MM.1S (cell line): Measurements from ENCODE around the gene UBAC2.

Source experiments
- DNase-seq: peaks from one replicate; pipeline ENCODE4 v3.0.0-alpha.2; 2015
- H2AFZ ChIP-seq: fragments of 300-600 bp; sonication (generic); 2 replicates; pipeline ENCODE4 v1.6.0; 2016; ENCODE audit warnings: antibody characterized with exemption, low read length
- H3F3A ChIP-seq: fragments of 300-600 bp; sonication (generic); 2 replicates; pipeline ENCODE4 v1.6.1; 2016; ENCODE audit warnings: mild to moderate bottlenecking, antibody characterized with exemption, low read length, moderate library complexity, mixed read lengths; ENCODE audit not compliant: insufficient read depth
- H3K27ac ChIP-seq: fragments of 300-600 bp; sonication (generic); 2 replicates; pipeline ENCODE4 v1.5.1; 2016; ENCODE audit warnings: mild to moderate bottlenecking, low read length
- H3K27me3 ChIP-seq: fragments of 300-600 bp; sonication (generic); replicated peaks from 2 replicates; pipeline ENCODE4 v1.6.0; 2016; ENCODE audit warnings: low read length; ENCODE audit not compliant: insufficient read depth
- H3K36me3 ChIP-seq: fragments of 300-600 bp; sonication (generic); replicated peaks from 2 replicates; pipeline ENCODE4 v1.6.1; 2016; ENCODE audit warnings: mild to moderate bottlenecking, low read length, mixed read lengths; ENCODE audit not compliant: insufficient read depth
- H3K4me1 ChIP-seq: fragments of 300-600 bp; sonication (generic); 2 replicates; pipeline ENCODE4 v1.6.1; 2016; ENCODE audit warnings: low read length, mixed read lengths
- H3K4me2 ChIP-seq: fragments of 300-600 bp; sonication (generic); 2 replicates; pipeline ENCODE4 v1.6.0; 2016; ENCODE audit warnings: low read depth, low read length
- H3K4me3 ChIP-seq: fragments of 300-600 bp; sonication (generic); 2 replicates; pipeline ENCODE4 v1.5.1; 2016; ENCODE audit warnings: low read length, mixed read lengths
- H3K79me2 ChIP-seq: fragments of 300-600 bp; sonication (generic); 2 replicates; pipeline ENCODE4 v1.6.1; 2016; ENCODE audit warnings: mixed run types, low read length, mixed read lengths
- H3K9ac ChIP-seq: fragments of 300-600 bp; sonication (generic); 2 replicates; pipeline ENCODE4 v1.6.1; 2016; ENCODE audit warnings: low read length, mixed read lengths
- H3K9me2 ChIP-seq: fragments of 300-600 bp; sonication (generic); replicated peaks from 2 replicates; pipeline ENCODE4 v1.6.1; 2016; ENCODE audit warnings: mild to moderate bottlenecking, low read length, mixed read lengths; ENCODE audit not compliant: insufficient read depth
- H3K9me3 ChIP-seq: fragments of 300-600 bp; sonication (generic); replicated peaks from 2 replicates; pipeline ENCODE4 v1.6.1; 2016; ENCODE audit warnings: mild to moderate bottlenecking, low read length, mixed read lengths; ENCODE audit not compliant: insufficient read depth
- H4K20me1 ChIP-seq: fragments of 300-600 bp; sonication (generic); 2 replicates; pipeline ENCODE4 v1.6.1; 2016; ENCODE audit warnings: mild to moderate bottlenecking, low read length, moderate library complexity, mixed read lengths; ENCODE audit not compliant: insufficient read depth
- CTCF ChIP-seq: fragments of 300-600 bp; sonication (generic); IDR thresholded peaks from 2 replicates; pipeline ENCODE4 v1.5.1; 2016; ENCODE audit warnings: antibody characterized with exemption, low read length, mixed read lengths
- EZH2 ChIP-seq: fragments of 300-600 bp; sonication (generic); optimal IDR thresholded peaks from 2 replicates; pipeline ENCODE3; 2017; ENCODE audit warnings: low read depth, mild to moderate bottlenecking, antibody characterized with exemption, low read length, mixed read lengths
- EZH2phosphoT487 ChIP-seq: fragments of 300-600 bp; sonication (generic); IDR thresholded peaks from 2 replicates; pipeline ENCODE4 v1.6.1; 2018; ENCODE audit warnings: antibody characterized with exemption, low read length

UBAC2 gene

DNA sequence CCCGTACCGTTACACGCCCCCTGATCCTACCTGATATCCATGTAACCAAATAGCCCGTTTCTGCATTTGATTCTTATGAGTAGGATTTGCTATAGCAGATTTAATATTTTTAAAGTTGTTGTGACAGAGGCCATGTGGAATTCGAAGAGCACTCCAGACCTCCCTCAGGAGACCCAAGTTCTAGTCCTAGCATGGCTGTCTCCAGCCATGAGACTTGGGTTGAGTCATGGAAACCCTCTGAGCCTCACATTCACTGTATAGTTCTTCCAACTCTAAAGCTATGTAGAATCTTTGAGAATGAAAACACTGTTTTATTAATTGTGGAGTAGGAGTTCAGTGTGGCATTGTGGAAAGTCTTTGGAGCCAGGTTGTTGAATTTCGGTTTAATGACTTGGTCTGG, 114.5 kb downstream of the UBAC2 start:
- H3F3A ChIP-seq: no peaks in the 10 kb centered on the region
- no peaks in the 10 kb centered on the region for H3K36me3 ChIP-seq
- no peaks in the 10 kb centered on the region for H3K79me2 ChIP-seq
- no peak for DNase-seq
- H4K20me1 ChIP-seq: no peaks in the 10 kb centered on the region
- TF ChIP-seq EZH2: no peak
- TF ChIP-seq EZH2phosphoT487: no peak
- no peak for TF ChIP-seq CTCF
- H2AFZ ChIP-seq: no peak overlapping the region
- no peaks in the 10 kb centered on the region for H3K4me1 ChIP-seq
- no peaks in the 10 kb centered on the region for H3K9me3 ChIP-seq
- H3K9me2 ChIP-seq: no peaks in the 10 kb centered on the region
- no peak overlapping the region for H3K27ac ChIP-seq
- H3K4me2 ChIP-seq: no peak overlapping the region
- no peaks in the 10 kb centered on the region for H3K27me3 ChIP-seq
- H3K4me3 ChIP-seq: no peak overlapping the region
- H3K9ac ChIP-seq: no peak overlapping the region

DNA sequence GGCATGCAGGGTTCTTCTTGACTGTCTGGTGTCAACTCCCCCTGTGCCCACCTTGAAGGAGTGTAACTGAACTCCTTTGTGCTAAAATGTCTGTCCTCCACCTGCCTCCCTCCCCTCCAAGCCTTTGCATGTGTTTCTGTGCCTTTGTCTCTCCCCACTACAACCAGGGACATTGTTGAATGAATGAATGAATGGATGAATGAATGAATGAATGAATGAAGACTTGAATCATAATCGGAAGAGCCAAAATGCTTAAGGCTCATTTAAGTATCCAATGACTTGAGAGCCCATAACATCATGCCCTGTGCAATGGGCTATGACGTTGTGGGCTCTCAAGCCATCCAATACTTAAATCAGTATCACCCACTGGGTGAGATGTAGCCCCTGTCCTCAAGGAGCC, 115.6 kb downstream of the UBAC2 start:
- H3K36me3 ChIP-seq: no peaks in the 10 kb centered on the region
- H3K9ac ChIP-seq: no peak overlapping the region
- no peak overlapping the region for H3K27ac ChIP-seq
- H3K79me2 ChIP-seq: no peaks in the 10 kb centered on the region
- no peaks in the 10 kb centered on the region for H3K9me2 ChIP-seq
- no peaks in the 10 kb centered on the region for H3K4me1 ChIP-seq
- H2AFZ ChIP-seq: no peak overlapping the region
- no peaks in the 10 kb centered on the region for H3K27me3 ChIP-seq
- no peak for DNase-seq
- no peak for TF ChIP-seq CTCF
- H4K20me1 ChIP-seq: no peaks in the 10 kb centered on the region
- H3F3A ChIP-seq: no peaks in the 10 kb centered on the region
- H3K9me3 ChIP-seq: no peaks in the 10 kb centered on the region
- no peak overlapping the region for H3K4me3 ChIP-seq
- H3K4me2 ChIP-seq: no peak overlapping the region

- no peak for TF ChIP-seq CTCF
- no peak for TF ChIP-seq EZH2phosphoT487
- no peak for TF ChIP-seq EZH2
- Histone ChIP-seq H3K4me3 (no peak overlapping the region), H3K4me1 (no peaks in the 10 kb centered on the region), H3F3A (no peaks in the 10 kb centered on the region), H2AFZ (no peak overlapping the region), H3K9me3 (no peaks in the 10 kb centered on the region), H3K4me2 (no peak overlapping the region), H3K9ac (no peak overlapping the region), H3K79me2 (no peaks in the 10 kb centered on the region), H3K9me2 (no peaks in the 10 kb centered on the region), H3K27me3 (no peaks in the 10 kb centered on the region), H4K20me1 (no peaks in the 10 kb centered on the region), H3K36me3 (no peaks in the 10 kb centered on the region), H3K27ac (no peak overlapping the region)
- no peak for DNase-seq
Observed at GRCh38 chr13:99316657-99317256, 116.1 kb downstream of the UBAC2 start.
